ENCODE data around the gene NPC1L1.

- TF ChIP-seq CTCF (IDR thresholded peaks at IDR 0.05) = no peak
- no peak for TF ChIP-seq POLR2A (IDR thresholded peaks at IDR 0.05)
Measured at GRCh38 chr7:44465490-44465889, 75.6 kb downstream of the NPC1L1 start.
